Esophagus squamous epithelium (tissue), 4 donors: ENCODE measurements around the gene HMCN1.

Experiments used
- POLR2A ChIP-seq, 4 donors: fragments of 450-650 bp; IDR thresholded peaks; one replicate each; pipeline ENCODE4 v1.6.1; 2017; ENCODE audit warnings: antibody characterized with exemption in 4 of 4, mild to moderate bottlenecking in 4 of 4, moderate library complexity in 3 of 4
- TF ChIP-seq, protein P1 (sequence below), 6 experiments: fragments of 450-650 bp in 4 of 6; fragments of 200-600 bp in 2 of 6; sonication (generic) in 2 of 6; IDR thresholded peaks; one replicate each; pipeline ENCODE4 v1.5.1; 2016 to 2019; ENCODE audit warnings: antibody characterized with exemption in 6 of 6, mild to moderate bottlenecking in 4 of 6, moderate library complexity in 4 of 6

- TF ChIP-seq, protein P1, sequence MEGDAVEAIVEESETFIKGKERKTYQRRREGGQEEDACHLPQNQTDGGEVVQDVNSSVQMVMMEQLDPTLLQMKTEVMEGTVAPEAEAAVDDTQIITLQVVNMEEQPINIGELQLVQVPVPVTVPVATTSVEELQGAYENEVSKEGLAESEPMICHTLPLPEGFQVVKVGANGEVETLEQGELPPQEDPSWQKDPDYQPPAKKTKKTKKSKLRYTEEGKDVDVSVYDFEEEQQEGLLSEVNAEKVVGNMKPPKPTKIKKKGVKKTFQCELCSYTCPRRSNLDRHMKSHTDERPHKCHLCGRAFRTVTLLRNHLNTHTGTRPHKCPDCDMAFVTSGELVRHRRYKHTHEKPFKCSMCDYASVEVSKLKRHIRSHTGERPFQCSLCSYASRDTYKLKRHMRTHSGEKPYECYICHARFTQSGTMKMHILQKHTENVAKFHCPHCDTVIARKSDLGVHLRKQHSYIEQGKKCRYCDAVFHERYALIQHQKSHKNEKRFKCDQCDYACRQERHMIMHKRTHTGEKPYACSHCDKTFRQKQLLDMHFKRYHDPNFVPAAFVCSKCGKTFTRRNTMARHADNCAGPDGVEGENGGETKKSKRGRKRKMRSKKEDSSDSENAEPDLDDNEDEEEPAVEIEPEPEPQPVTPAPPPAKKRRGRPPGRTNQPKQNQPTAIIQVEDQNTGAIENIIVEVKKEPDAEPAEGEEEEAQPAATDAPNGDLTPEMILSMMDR (IDR thresholded peaks at IDR 0.05) = no peak
- TF ChIP-seq POLR2A (IDR thresholded peaks at IDR 0.05) = no peak
These were observed 78.7 kb downstream of the HMCN1 start for GRCh38 chr1:185812934-185813333.
